GM21737 (cell line): ENCODE data around the gene TEKT3.

Experiments used
- ATAC-seq: cut with Tn5 transposase; IDR thresholded peaks from one replicate; pipeline ENCODE4 v1.9.1; 2021; ENCODE audit warnings: mild to moderate bottlenecking, moderate library complexity; ENCODE audit not compliant: unreplicated experiment

The TEKT3 gene

GRCh38 chr17:15298176-15298575, 43.2 kb downstream of the TEKT3 start:
- no peak for ATAC-seq

- no peak for ATAC-seq
Measured at GRCh38 chr17:15293558-15293957, 47.8 kb downstream of the TEKT3 start.

- no peak for ATAC-seq
Measured at GRCh38 chr17:15291674-15292361, 49.6 kb downstream of the TEKT3 start.

GRCh38 chr17:15290605-15291004, 50.8 kb downstream of the TEKT3 start:
- no peak for ATAC-seq

- ATAC-seq, result no peak
Measured at GRCh38 chr17:15289285-15290183, 51.9 kb downstream of the TEKT3 start.

- no peak for ATAC-seq
Measured at GRCh38 chr17:15288859-15289258, 52.5 kb downstream of the TEKT3 start.

- no peak for ATAC-seq
Measured at GRCh38 chr17:15287538-15288267, 53.7 kb downstream of the TEKT3 start.

- ATAC-seq, result no peak
Measured at GRCh38 chr17:15285466-15285865, 55.9 kb downstream of the TEKT3 start.

- no peak for ATAC-seq
Measured at GRCh38 chr17:15284537-15284936, 56.9 kb downstream of the TEKT3 start.

GRCh38 chr17:15284107-15284506, 57.3 kb downstream of the TEKT3 start:
- no peak for ATAC-seq

GRCh38 chr17:15281909-15282308, 59.5 kb downstream of the TEKT3 start:
- no peak for ATAC-seq

- no peak for ATAC-seq
Measured at GRCh38 chr17:15278924-15279477, 62.4 kb downstream of the TEKT3 start.

GRCh38 chr17:15278380-15278779, 63.0 kb downstream of the TEKT3 start:
- ATAC-seq, result no peak

- no peak for ATAC-seq
Measured at GRCh38 chr17:15274017-15274416, 67.4 kb downstream of the TEKT3 start.

- ATAC-seq, result no peak
Measured at GRCh38 chr17:15273141-15273793, 68.1 kb downstream of the TEKT3 start.

- no peak for ATAC-seq
Measured at GRCh38 chr17:15271741-15272140, 69.7 kb downstream of the TEKT3 start.

GRCh38 chr17:15270628-15271381, 70.6 kb downstream of the TEKT3 start:
- no peak for ATAC-seq

- no peak for ATAC-seq
Measured at GRCh38 chr17:15269780-15270089, 71.7 kb downstream of the TEKT3 start.

- no peak for ATAC-seq
Measured at GRCh38 chr17:15269087-15269779, 72.2 kb downstream of the TEKT3 start.

GRCh38 chr17:15268461-15268860, 72.9 kb downstream of the TEKT3 start:
- no peak for ATAC-seq
